MCF 10A (cell line): Measurements from ENCODE around the gene TPM1. TPM values are rescaled to one million over a fixed set of nuclear protein-coding genes. Genes with fewer than 3 reads are reported as not detected.

ENCODE experiments used
- BruUV-seq: library from RNA; stranded (reverse); fragments of 400-500 nt; replicated peaks from 2 replicates; lab custom pipeline; 2021; lab: Mats Ljungman, UMichigan
- CTCF ChIA-PET: fragments of 300-600 bp; sonication (Branson Sonifier 250); formaldehyde crosslinking; extraction: SDS; loops from one replicate; lab custom pipeline; 2021; ENCODE audit warnings: antibody characterized with exemption, inconsistent platforms; lab: Yijun Ruan, JAX
- POLR2A ChIA-PET: fragments of 300-600, 350-650 bp; sonication (Branson Sonifier 250); formaldehyde crosslinking; extraction: SDS; loops from one replicate; lab custom pipeline; 2020; ENCODE audit warnings: antibody characterized with exemption, inconsistent platforms; lab: Yijun Ruan, JAX
- DNase-seq: peaks from one replicate; pipeline ENCODE4 v3.0.0-alpha.2; 2018; ENCODE audit not compliant: unreplicated experiment
- H3K27ac Mint-ChIP-seq: one replicate; pipeline ENCODE4 v1.8.0; 2022; ENCODE audit warnings: mild to moderate bottlenecking, low read depth, mixed read lengths; ENCODE audit not compliant: unreplicated experiment
- H3K27me3 Mint-ChIP-seq: one replicate; pipeline ENCODE4 v1.8.0; 2022; ENCODE audit warnings: mixed read lengths; ENCODE audit not compliant: insufficient read depth, unreplicated experiment
- H3K36me3 Mint-ChIP-seq: one replicate; pipeline ENCODE4 v1.8.0; 2022; ENCODE audit warnings: mild to moderate bottlenecking, moderate library complexity, mixed read lengths; ENCODE audit not compliant: insufficient read depth, unreplicated experiment
- H3K4me1 Mint-ChIP-seq: one replicate; pipeline ENCODE4 v1.8.0; 2022; ENCODE audit warnings: mixed read lengths; ENCODE audit not compliant: insufficient read depth, unreplicated experiment
- H3K4me3 Mint-ChIP-seq: one replicate; pipeline ENCODE4 v1.8.0; 2022; ENCODE audit warnings: mild to moderate bottlenecking, moderate library complexity, mixed read lengths; ENCODE audit not compliant: unreplicated experiment
- H3K9me3 Mint-ChIP-seq: one replicate; pipeline ENCODE4 v1.8.0; 2022; ENCODE audit warnings: mixed read lengths; ENCODE audit not compliant: unreplicated experiment
- intact Hi-C: fragments of 100-400 bp; cut with micrococcal nuclease; formaldehyde crosslinking; loops from 2 replicates; pipeline ENCODE4 v1.14.1; 2022
- total RNA-seq: library from RNA; stranded (reverse); gene quantifications from 2 replicates; pipeline ENCODE4 v1.2.3, GENCODE V29; 2022
- TF ChIP-seq, protein P1 (sequence below): fragments of 200-600 bp; IDR thresholded peaks from one replicate; pipeline ENCODE4 v1.8.0; 2022; ENCODE audit warnings: antibody characterized with exemption, mild to moderate bottlenecking; ENCODE audit not compliant: unreplicated experiment

The TPM1 gene
- total RNA-seq, 1 experiment from 2014 or later = 67.8 TPM

DNA sequence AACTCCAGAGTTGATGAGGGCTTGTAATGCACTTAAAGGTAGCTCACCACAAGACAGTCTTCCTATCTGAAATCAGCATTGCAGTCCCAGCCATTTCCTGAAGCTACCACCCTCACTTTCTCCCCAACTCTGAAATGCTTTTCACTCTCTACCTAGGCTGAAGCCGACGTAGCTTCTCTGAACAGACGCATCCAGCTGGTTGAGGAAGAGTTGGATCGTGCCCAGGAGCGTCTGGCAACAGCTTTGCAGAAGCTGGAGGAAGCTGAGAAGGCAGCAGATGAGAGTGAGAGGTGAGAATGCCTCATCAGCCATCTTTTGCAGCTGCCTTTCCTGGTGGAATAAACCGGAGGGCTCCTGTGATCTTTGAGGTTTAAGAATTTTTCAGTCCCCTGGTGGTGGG lies 14.3 kb downstream of the TPM1 start:
- Mint-ChIP-seq H3K4me1 (peaks cover 32% of the 10 kb centered on the region), H3K27ac (no peak overlapping the region), H3K27me3 (no peaks in the 10 kb centered on the region), H3K9me3 (no peaks in the 10 kb centered on the region), H3K36me3 (peaks cover 67% of the 10 kb centered on the region), H3K4me3 (no peak overlapping the region)
- TF ChIP-seq, protein P1, sequence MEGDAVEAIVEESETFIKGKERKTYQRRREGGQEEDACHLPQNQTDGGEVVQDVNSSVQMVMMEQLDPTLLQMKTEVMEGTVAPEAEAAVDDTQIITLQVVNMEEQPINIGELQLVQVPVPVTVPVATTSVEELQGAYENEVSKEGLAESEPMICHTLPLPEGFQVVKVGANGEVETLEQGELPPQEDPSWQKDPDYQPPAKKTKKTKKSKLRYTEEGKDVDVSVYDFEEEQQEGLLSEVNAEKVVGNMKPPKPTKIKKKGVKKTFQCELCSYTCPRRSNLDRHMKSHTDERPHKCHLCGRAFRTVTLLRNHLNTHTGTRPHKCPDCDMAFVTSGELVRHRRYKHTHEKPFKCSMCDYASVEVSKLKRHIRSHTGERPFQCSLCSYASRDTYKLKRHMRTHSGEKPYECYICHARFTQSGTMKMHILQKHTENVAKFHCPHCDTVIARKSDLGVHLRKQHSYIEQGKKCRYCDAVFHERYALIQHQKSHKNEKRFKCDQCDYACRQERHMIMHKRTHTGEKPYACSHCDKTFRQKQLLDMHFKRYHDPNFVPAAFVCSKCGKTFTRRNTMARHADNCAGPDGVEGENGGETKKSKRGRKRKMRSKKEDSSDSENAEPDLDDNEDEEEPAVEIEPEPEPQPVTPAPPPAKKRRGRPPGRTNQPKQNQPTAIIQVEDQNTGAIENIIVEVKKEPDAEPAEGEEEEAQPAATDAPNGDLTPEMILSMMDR = no peak
- intact Hi-C loops = no loop called here
- no peak for DNase-seq
- BruUV-seq = no TSS peak
- CTCF ChIA-PET = interaction anchor here (0.7 to 5.3 kb wide), 4 partner anchors 9 to 274 kb away, joined by 3 to 32 read pairs (median 10); no protein-coding TSS in a partner anchor
- POLR2A ChIA-PET = no interaction called here

DNA sequence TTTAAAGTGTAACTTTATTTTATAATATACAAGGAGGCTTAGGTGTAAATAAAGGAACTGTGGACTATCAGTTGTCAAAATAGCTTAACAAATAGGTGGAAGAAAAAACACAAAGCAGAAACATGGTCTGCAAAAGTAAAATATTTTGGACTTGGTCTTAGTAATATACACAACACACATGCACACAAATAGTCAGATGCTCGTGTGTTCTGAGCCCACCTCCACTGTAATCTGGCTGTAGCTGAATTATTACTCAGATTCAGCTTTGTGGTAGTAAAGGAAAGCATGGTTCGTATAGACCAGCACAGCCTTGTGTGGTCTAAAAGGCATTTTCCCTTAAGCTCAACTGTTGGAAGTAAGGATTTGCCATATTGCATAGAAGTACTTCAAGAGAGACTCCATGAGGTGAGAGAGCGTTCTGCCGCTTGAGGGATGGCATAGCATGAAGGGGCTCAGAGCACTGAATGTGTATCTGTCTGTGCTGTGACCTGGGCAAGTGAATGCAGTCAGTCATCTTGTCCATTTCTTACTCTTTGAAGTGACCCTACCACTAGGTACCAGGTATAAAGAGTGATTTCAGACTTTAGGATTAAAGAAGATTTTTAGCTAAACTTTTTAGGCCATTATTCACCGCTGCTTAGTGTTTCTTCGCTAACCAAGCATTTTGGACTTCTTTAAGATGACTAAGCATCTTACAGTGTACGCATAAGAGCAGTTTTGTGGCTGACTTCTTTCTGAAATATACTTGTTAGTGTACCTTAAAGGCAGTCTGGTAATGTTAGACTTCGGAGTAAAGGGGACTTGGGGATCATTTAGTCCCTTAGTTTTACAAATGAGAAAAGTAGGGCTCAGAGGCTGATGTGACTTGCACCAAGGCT lies 15.2 kb downstream of the TPM1 start:
- DNase-seq = no peak
- Mint-ChIP-seq H3K4me3 (no peak overlapping the region), H3K27me3 (no peaks in the 10 kb centered on the region), H3K4me1 (peaks cover 24% of the 10 kb centered on the region), H3K27ac (no peak overlapping the region), H3K9me3 (no peaks in the 10 kb centered on the region), H3K36me3 (peaks cover 76% of the 10 kb centered on the region)
- intact Hi-C loops = no loop called here
- ChIA-PET CTCF (interaction anchor here (0.6 to 2.7 kb wide), 4 partner anchors 10 to 275 kb away, joined by 3 to 16 read pairs (median 4); no protein-coding TSS in a partner anchor), POLR2A (interaction anchor here (0.5 kb wide), 1 partner anchor 66 kb away, joined by 3 read pairs; no protein-coding TSS in a partner anchor)
- TF ChIP-seq, protein P1 = no peak
- BruUV-seq = no TSS peak

DNA sequence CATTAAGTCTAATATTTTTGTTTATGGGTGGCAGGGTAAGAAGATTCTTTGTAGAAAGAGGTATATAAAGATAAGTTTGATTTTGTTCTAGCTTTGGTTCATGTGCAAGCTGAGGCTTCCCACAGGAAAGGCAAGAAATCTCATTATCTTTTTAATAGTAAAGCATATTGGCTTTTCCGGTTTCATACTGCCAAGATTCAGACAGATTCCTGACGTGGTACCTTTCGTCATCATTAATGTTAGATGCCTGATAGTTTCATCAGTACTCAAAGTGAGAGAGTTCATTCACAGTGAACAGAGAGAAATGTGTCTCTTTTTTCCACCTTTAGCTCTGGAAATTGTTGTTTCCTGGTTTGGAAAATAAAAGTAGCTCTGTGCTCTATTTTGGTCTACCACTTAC lies 16.5 kb downstream of the TPM1 start:
- no TSS peak for BruUV-seq
- POLR2A ChIA-PET = interaction anchor here (1.3 kb wide), 1 partner anchor 11 kb away, joined by 3 read pairs; no protein-coding TSS in a partner anchor

More for the DNA sequence above, 16.5 kb downstream of the TPM1 start:
- CTCF ChIA-PET = interaction anchor here (0.5 to 1.1 kb wide), 2 partner anchors 11 to 206 kb away, joined by 3 to 7 read pairs; no protein-coding TSS in a partner anchor
- H3K27ac Mint-ChIP-seq = no peak overlapping the region
- no peaks in the 10 kb centered on the region for H3K9me3 Mint-ChIP-seq
- no peak overlapping the region for H3K4me3 Mint-ChIP-seq
- H3K4me1 Mint-ChIP-seq = peaks cover 13% of the 10 kb centered on the region
- DNase-seq = no peak
- TF ChIP-seq, protein P1 = no peak
- intact Hi-C loops = no loop called here
- peaks cover 84% of the 10 kb centered on the region for H3K36me3 Mint-ChIP-seq
- no peaks in the 10 kb centered on the region for H3K27me3 Mint-ChIP-seq
